MM.1S (cell line): ENCODE data around the gene ULBP1.

ENCODE experiments used
- DNase-seq: peaks from one replicate; pipeline ENCODE4 v3.0.0-alpha.2; 2015
- H2AFZ ChIP-seq: fragments of 300-600 bp; sonication (generic); 2 replicates; pipeline ENCODE4 v1.6.0; 2016; ENCODE audit warnings: antibody characterized with exemption, low read length
- H3F3A ChIP-seq: fragments of 300-600 bp; sonication (generic); 2 replicates; pipeline ENCODE4 v1.6.1; 2016; ENCODE audit warnings: mild to moderate bottlenecking, antibody characterized with exemption, low read length, moderate library complexity, mixed read lengths; ENCODE audit not compliant: insufficient read depth
- H3K27ac ChIP-seq: fragments of 300-600 bp; sonication (generic); 2 replicates; pipeline ENCODE4 v1.5.1; 2016; ENCODE audit warnings: mild to moderate bottlenecking, low read length
- H3K27me3 ChIP-seq: fragments of 300-600 bp; sonication (generic); replicated peaks from 2 replicates; pipeline ENCODE4 v1.6.0; 2016; ENCODE audit warnings: low read length; ENCODE audit not compliant: insufficient read depth
- H3K36me3 ChIP-seq: fragments of 300-600 bp; sonication (generic); replicated peaks from 2 replicates; pipeline ENCODE4 v1.6.1; 2016; ENCODE audit warnings: mild to moderate bottlenecking, low read length, mixed read lengths; ENCODE audit not compliant: insufficient read depth
- H3K4me1 ChIP-seq: fragments of 300-600 bp; sonication (generic); 2 replicates; pipeline ENCODE4 v1.6.1; 2016; ENCODE audit warnings: low read length, mixed read lengths
- H3K4me2 ChIP-seq: fragments of 300-600 bp; sonication (generic); 2 replicates; pipeline ENCODE4 v1.6.0; 2016; ENCODE audit warnings: low read depth, low read length
- H3K4me3 ChIP-seq: fragments of 300-600 bp; sonication (generic); 2 replicates; pipeline ENCODE4 v1.5.1; 2016; ENCODE audit warnings: low read length, mixed read lengths
- H3K79me2 ChIP-seq: fragments of 300-600 bp; sonication (generic); 2 replicates; pipeline ENCODE4 v1.6.1; 2016; ENCODE audit warnings: mixed run types, low read length, mixed read lengths
- H3K9ac ChIP-seq: fragments of 300-600 bp; sonication (generic); 2 replicates; pipeline ENCODE4 v1.6.1; 2016; ENCODE audit warnings: low read length, mixed read lengths
- H3K9me2 ChIP-seq: fragments of 300-600 bp; sonication (generic); replicated peaks from 2 replicates; pipeline ENCODE4 v1.6.1; 2016; ENCODE audit warnings: mild to moderate bottlenecking, low read length, mixed read lengths; ENCODE audit not compliant: insufficient read depth
- H3K9me3 ChIP-seq: fragments of 300-600 bp; sonication (generic); replicated peaks from 2 replicates; pipeline ENCODE4 v1.6.1; 2016; ENCODE audit warnings: mild to moderate bottlenecking, low read length, mixed read lengths; ENCODE audit not compliant: insufficient read depth
- H4K20me1 ChIP-seq: fragments of 300-600 bp; sonication (generic); 2 replicates; pipeline ENCODE4 v1.6.1; 2016; ENCODE audit warnings: mild to moderate bottlenecking, low read length, moderate library complexity, mixed read lengths; ENCODE audit not compliant: insufficient read depth
- EZH2 ChIP-seq: fragments of 300-600 bp; sonication (generic); optimal IDR thresholded peaks from 2 replicates; pipeline ENCODE3; 2017; ENCODE audit warnings: low read depth, mild to moderate bottlenecking, antibody characterized with exemption, low read length, mixed read lengths
- EZH2phosphoT487 ChIP-seq: fragments of 300-600 bp; sonication (generic); IDR thresholded peaks from 2 replicates; pipeline ENCODE4 v1.6.1; 2018; ENCODE audit warnings: antibody characterized with exemption, low read length
- TF ChIP-seq, protein P1 (sequence below): fragments of 300-600 bp; sonication (generic); IDR thresholded peaks from 2 replicates; pipeline ENCODE4 v1.5.1; 2016; ENCODE audit warnings: antibody characterized with exemption, low read length, mixed read lengths

ULBP1 gene

DNA sequence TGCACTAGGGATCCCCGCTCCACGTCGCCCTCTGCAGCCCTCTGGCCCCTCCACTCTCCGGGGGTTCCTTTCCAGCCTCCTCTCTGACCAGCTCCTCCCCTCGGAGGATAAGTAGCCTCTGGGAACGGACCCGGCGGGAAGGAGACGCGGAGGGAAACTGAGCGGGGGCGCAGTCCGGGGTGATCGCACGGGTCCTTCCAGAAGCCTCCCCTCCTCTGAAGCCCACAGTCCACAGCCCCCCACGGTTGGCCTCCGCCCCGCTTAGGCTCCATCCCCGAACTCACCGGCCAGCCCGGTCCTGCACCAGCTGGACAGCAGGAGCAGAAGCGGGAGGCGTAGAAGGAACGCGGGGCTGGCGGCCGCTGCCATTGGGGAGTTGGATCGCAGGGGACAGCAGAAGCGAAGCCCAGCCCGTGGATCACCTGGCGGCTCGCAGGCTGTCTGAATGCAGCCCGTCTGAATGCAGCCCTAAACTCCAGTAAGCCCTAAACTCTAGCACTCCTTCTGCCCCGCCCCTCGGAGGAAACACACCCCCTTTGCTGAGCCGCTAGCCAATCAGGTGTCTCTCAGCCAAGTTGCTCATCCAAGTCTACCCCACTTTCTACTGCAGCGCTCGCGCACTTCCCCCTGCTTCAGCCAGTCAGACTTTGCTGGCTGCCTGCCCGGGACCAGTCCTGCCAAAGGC, 41.0 kb upstream of the ULBP1 start, which contains the start of gene RAET1G:
TSS of gene RAET1G (minus strand) at position 480 of the 685 bp plus-strand sequence. CDS start at position 369, 111 bp downstream.
- H3K4me3 ChIP-seq: no peak within 1 kb of the TSS
- H3K9me3 ChIP-seq: no peaks in the 10 kb centered on the region
- no peak within 1 kb of the TSS for H2AFZ ChIP-seq
- peak; percentile 22 for DNase-seq
- no peaks in the 10 kb centered on the region for H4K20me1 ChIP-seq
- H3K36me3 ChIP-seq: no peaks in the 10 kb centered on the region
- H3K27ac ChIP-seq: no peak within 1 kb of the TSS
- no peak within 1 kb of the TSS for H3K4me2 ChIP-seq
- no peaks in the 10 kb centered on the region for H3F3A ChIP-seq
- no peaks in the 10 kb centered on the region for H3K4me1 ChIP-seq
- H3K27me3 ChIP-seq: peaks cover 79% of the 10 kb centered on the region
- H3K9me2 ChIP-seq: no peaks in the 10 kb centered on the region
- no peaks in the 10 kb centered on the region for H3K79me2 ChIP-seq
- H3K9ac ChIP-seq: no peak within 1 kb of the TSS
- no peak for TF ChIP-seq EZH2phosphoT487
- TF ChIP-seq, protein P1, sequence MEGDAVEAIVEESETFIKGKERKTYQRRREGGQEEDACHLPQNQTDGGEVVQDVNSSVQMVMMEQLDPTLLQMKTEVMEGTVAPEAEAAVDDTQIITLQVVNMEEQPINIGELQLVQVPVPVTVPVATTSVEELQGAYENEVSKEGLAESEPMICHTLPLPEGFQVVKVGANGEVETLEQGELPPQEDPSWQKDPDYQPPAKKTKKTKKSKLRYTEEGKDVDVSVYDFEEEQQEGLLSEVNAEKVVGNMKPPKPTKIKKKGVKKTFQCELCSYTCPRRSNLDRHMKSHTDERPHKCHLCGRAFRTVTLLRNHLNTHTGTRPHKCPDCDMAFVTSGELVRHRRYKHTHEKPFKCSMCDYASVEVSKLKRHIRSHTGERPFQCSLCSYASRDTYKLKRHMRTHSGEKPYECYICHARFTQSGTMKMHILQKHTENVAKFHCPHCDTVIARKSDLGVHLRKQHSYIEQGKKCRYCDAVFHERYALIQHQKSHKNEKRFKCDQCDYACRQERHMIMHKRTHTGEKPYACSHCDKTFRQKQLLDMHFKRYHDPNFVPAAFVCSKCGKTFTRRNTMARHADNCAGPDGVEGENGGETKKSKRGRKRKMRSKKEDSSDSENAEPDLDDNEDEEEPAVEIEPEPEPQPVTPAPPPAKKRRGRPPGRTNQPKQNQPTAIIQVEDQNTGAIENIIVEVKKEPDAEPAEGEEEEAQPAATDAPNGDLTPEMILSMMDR: no peak
- TF ChIP-seq EZH2: no peak

DNA sequence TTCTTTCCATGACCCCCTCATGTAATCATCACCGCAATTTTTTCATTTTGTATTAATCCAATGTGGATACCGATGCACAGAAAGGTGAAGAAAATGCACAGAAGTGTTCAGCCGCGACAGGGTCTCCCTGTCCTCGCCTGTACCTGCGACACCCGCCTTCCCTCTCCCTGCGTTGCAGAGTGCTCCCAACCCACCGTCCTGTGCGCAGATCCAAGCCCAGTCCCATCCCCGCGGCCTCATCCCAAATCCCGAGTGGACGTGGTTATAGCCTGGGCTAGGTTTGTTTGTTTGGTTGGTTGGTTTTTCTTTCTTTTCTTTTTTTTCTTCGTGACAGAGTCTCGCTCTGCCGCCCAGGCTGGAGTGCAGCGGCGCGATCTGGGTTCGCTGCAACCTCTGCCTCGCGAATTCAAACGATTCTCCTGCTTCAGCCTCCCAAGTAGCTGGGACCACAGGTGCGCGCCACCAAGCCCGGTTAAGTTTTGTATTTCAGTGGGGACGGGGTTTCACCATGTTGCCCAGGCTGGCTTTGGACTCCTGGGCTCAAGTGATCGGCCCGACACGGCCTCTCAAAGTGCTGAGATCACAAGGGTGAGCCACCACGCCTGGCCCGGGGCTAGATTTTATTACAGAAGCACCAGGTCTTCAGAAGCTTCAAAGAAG, 40.3 kb upstream of the ULBP1 start:
- TF ChIP-seq, protein P1: no peak
- TF ChIP-seq EZH2: no peak
- TF ChIP-seq EZH2phosphoT487: no peak
- no peak overlapping the region for H3K4me2 ChIP-seq
- H3K9me2 ChIP-seq: no peaks in the 10 kb centered on the region
- no peaks in the 10 kb centered on the region for H3K9me3 ChIP-seq
- no peaks in the 10 kb centered on the region for H4K20me1 ChIP-seq
- no peak overlapping the region for H3K4me3 ChIP-seq
- no peak overlapping the region for H2AFZ ChIP-seq
- no peaks in the 10 kb centered on the region for H3K79me2 ChIP-seq
- no peak overlapping the region for H3K27ac ChIP-seq
- H3K36me3 ChIP-seq: no peaks in the 10 kb centered on the region
- no peak overlapping the region for H3K9ac ChIP-seq
- DNase-seq: no peak
- H3K4me1 ChIP-seq: no peaks in the 10 kb centered on the region
- peaks cover 72% of the 10 kb centered on the region for H3K27me3 ChIP-seq
- no peaks in the 10 kb centered on the region for H3F3A ChIP-seq

DNA sequence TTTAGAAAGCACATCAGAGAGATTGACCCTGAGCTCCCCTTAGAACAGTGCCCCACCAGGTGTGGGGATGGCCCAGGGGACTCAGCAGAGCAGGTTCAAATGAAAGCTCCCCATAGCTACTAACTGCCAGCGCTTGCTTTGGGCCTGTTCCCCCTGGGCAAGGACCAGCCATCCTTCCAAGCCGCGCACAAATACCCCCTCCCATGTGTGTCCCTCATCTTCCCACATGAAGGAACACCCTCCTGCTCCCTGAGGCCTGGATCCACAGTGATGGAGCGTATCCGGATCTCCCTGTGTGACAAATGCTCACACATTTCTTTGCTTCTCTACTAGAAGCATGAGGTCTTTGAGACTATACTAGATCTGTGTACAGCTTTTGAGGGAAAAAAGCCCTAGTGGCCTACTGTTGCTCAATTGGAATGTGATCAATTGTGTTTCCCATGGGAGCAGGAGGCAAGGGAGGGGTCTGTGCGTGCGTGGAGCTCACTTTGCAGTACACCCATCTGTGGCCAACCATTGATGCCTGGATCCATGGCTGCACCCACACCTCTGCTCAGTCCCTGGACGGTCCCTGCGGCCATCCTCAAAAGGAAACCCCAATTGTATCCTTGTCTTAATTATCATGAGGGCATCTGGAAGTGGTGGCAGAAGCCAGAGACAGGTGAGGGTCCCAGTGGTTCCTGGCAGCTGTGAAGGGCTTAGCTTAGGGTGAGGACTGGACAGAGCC, 39.4 kb upstream of the ULBP1 start:
- H2AFZ ChIP-seq: no peak overlapping the region
- H3K4me3 ChIP-seq: no peak overlapping the region
- no peak overlapping the region for H3K9ac ChIP-seq
- H3K27ac ChIP-seq: no peak overlapping the region
- H3K9me2 ChIP-seq: no peaks in the 10 kb centered on the region
- TF ChIP-seq EZH2: no peak
- DNase-seq: no peak
- peaks cover 72% of the 10 kb centered on the region for H3K27me3 ChIP-seq
- H3K9me3 ChIP-seq: no peaks in the 10 kb centered on the region
- H3K79me2 ChIP-seq: no peaks in the 10 kb centered on the region
- H3K4me2 ChIP-seq: no peak overlapping the region
- no peaks in the 10 kb centered on the region for H3K4me1 ChIP-seq
- H3K36me3 ChIP-seq: no peaks in the 10 kb centered on the region
- H4K20me1 ChIP-seq: no peaks in the 10 kb centered on the region
- H3F3A ChIP-seq: no peaks in the 10 kb centered on the region
